ENCODE results near the gene TNS1. TPM values are rescaled to one million over a fixed set of nuclear protein-coding genes. Genes with fewer than 3 reads are reported as not detected.

The TNS1 gene
- total RNA-seq, 1 experiment from 2014 or later, result 1.5 TPM

DNA sequence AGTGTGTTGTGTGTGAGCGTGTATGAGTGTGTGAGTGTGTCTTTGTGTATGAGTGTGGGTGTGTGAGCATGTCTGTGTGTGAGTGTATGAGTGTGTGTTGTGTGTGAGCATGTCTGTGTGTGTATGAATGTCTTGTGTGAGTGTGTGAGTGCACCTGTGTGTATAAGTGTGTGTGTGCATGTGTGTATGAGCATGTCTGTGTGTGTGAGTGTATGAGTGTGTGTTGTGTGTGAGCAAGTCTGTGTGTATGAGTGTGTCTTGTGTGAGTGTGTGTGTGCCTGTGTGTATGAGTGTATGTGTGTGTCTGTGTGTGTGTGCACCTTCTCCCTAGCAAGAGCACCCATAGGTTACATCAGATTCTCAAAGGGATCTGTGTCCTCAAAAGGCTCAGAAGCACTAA, 28.5 kb upstream of the TNS1 start:
- no peak overlapping the region for H3K4me2 ChIP-seq (ENCODE audit: low read length)
- H3K9me2 ChIP-seq (replicated peaks; ENCODE audit: low read length), result no peaks in the 10 kb centered on the region
- no peaks in the 10 kb centered on the region for H3K36me3 ChIP-seq (ENCODE audit: low read depth, low read length)
- H3F3A ChIP-seq (ENCODE audit: low read length, unreplicated experiment), result no peaks in the 10 kb centered on the region
- BruUV-seq (replicated peaks), result no TSS peak
- intact Hi-C loops (cut with micrococcal nuclease), result no loop called here
- POLR2A ChIA-PET (ENCODE audit: unreplicated experiment), result no interaction called here
- ATAC-seq (no peak), DNase-seq (no peak)
- TF ChIP-seq EZH2 (IDR thresholded peaks at IDR 0.05; ENCODE audit: low read length, unreplicated experiment) (no peak), EZH2phosphoT487 (IDR thresholded peaks at IDR 0.05; ENCODE audit: borderline replicate concordance, low read length) (no peak)
- TF ChIP-seq, protein P1, sequence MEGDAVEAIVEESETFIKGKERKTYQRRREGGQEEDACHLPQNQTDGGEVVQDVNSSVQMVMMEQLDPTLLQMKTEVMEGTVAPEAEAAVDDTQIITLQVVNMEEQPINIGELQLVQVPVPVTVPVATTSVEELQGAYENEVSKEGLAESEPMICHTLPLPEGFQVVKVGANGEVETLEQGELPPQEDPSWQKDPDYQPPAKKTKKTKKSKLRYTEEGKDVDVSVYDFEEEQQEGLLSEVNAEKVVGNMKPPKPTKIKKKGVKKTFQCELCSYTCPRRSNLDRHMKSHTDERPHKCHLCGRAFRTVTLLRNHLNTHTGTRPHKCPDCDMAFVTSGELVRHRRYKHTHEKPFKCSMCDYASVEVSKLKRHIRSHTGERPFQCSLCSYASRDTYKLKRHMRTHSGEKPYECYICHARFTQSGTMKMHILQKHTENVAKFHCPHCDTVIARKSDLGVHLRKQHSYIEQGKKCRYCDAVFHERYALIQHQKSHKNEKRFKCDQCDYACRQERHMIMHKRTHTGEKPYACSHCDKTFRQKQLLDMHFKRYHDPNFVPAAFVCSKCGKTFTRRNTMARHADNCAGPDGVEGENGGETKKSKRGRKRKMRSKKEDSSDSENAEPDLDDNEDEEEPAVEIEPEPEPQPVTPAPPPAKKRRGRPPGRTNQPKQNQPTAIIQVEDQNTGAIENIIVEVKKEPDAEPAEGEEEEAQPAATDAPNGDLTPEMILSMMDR (conservative IDR thresholded peaks at IDR 0.05; ENCODE audit: low read depth, low read length), result no peak
- no peaks in the 10 kb centered on the region for H3K9me3 ChIP-seq (ENCODE audit: low read length)
- no peak overlapping the region for H3K27ac ChIP-seq (ENCODE audit: low read length)
- CTCF ChIA-PET, result no interaction called here
- H3K27me3 ChIP-seq (ENCODE audit: low read length), result peaks cover 3% of the 10 kb centered on the region; the same call in 1 of the 2 replicates
- no peaks in the 10 kb centered on the region for H3K4me1 ChIP-seq (ENCODE audit: insufficient read depth, low read length)
- no peaks in the 10 kb centered on the region for H3K79me2 ChIP-seq (ENCODE audit: low read length)
- H4K20me1 ChIP-seq (ENCODE audit: low read length), result no peaks in the 10 kb centered on the region
- H2AFZ ChIP-seq (ENCODE audit: low read length), result no peak overlapping the region
- no peak overlapping the region for H3K4me3 ChIP-seq (ENCODE audit: low read length)
- no peak overlapping the region for H3K9ac ChIP-seq (ENCODE audit: low read length)

DNA sequence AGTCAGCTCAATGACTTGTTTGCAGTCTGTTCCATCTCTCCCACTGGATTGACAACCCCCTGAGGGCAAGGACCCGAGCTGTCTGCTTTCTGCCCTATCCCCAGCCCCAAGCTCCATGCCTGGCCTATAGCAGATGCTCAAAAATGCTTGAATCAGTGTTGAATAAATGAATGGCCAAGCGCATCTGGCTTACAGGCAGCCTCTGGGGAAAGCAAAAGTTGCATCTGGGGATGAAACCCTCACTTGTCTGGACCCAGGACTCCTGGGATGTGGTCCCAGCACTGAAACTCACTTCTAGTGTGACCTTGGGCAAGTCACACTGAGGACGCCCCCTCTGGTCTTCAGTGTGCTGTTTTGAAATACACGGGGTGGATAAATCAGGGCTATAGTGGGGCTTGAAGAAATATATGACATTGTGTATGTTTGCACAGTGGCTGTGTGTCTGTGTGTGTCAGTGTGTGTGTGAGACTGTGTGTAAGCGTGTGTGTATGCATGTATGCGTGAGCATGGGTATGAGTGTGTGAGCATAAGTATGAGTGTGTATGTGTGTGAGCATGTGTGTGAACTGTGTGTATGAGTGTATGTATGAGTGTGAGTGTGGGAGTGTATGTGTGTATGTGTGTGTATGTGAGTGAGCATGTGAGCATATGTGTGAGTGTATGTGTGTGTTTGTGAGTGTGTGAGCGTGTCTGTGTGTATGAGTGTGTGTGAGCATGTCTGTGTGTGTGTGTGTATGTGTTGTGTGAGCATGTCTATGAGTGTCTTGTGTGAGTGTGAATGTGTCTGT, 27.8 kb upstream of the TNS1 start:
- no peak overlapping the region for H3K9ac ChIP-seq (ENCODE audit: low read length)
- H3K9me2 ChIP-seq (replicated peaks; ENCODE audit: low read length), result no peaks in the 10 kb centered on the region
- no TSS peak for BruUV-seq (replicated peaks)
- H3K4me3 ChIP-seq (ENCODE audit: low read length), result no peak overlapping the region
- TF ChIP-seq EZH2phosphoT487 (IDR thresholded peaks at IDR 0.05; ENCODE audit: borderline replicate concordance, low read length), result no peak
- TF ChIP-seq EZH2 (IDR thresholded peaks at IDR 0.05; ENCODE audit: low read length, unreplicated experiment), result no peak
- TF ChIP-seq, protein P1 (conservative IDR thresholded peaks at IDR 0.05; ENCODE audit: low read depth, low read length), result no peak
- ATAC-seq (no peak), DNase-seq (no peak)
- no peak overlapping the region for H3K4me2 ChIP-seq (ENCODE audit: low read length)
- no peaks in the 10 kb centered on the region for H3K36me3 ChIP-seq (ENCODE audit: low read depth, low read length)
- peaks cover 3% of the 10 kb centered on the region; the same call in 1 of the 2 replicates for H3K27me3 ChIP-seq (ENCODE audit: low read length)
- H3K4me1 ChIP-seq (ENCODE audit: insufficient read depth, low read length), result no peaks in the 10 kb centered on the region
- H3K9me3 ChIP-seq (ENCODE audit: low read length), result no peaks in the 10 kb centered on the region
- POLR2A ChIA-PET (ENCODE audit: unreplicated experiment), result no interaction called here
- H3K27ac ChIP-seq (ENCODE audit: low read length), result no peak overlapping the region
- no peaks in the 10 kb centered on the region for H3K79me2 ChIP-seq (ENCODE audit: low read length)
- intact Hi-C loops (cut with micrococcal nuclease), result no loop called here
- H4K20me1 ChIP-seq (ENCODE audit: low read length), result no peaks in the 10 kb centered on the region
- CTCF ChIA-PET, result no interaction called here
- no peaks in the 10 kb centered on the region for H3F3A ChIP-seq (ENCODE audit: low read length, unreplicated experiment)
- H2AFZ ChIP-seq (ENCODE audit: low read length), result no peak overlapping the region
